ENCODE data around the gene ATP2B3. TPM values are rescaled to one million over a fixed set of nuclear protein-coding genes. Genes with fewer than 3 reads are reported as not detected.

ATP2B3 gene
- total RNA-seq, 1 experiment from 2014 or later, result 0.35 TPM

GRCh38 chrX:153578200-153578835 lies 60.9 kb downstream of the ATP2B3 start:
- TF ChIP-seq, protein P1, sequence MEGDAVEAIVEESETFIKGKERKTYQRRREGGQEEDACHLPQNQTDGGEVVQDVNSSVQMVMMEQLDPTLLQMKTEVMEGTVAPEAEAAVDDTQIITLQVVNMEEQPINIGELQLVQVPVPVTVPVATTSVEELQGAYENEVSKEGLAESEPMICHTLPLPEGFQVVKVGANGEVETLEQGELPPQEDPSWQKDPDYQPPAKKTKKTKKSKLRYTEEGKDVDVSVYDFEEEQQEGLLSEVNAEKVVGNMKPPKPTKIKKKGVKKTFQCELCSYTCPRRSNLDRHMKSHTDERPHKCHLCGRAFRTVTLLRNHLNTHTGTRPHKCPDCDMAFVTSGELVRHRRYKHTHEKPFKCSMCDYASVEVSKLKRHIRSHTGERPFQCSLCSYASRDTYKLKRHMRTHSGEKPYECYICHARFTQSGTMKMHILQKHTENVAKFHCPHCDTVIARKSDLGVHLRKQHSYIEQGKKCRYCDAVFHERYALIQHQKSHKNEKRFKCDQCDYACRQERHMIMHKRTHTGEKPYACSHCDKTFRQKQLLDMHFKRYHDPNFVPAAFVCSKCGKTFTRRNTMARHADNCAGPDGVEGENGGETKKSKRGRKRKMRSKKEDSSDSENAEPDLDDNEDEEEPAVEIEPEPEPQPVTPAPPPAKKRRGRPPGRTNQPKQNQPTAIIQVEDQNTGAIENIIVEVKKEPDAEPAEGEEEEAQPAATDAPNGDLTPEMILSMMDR (conservative IDR thresholded peaks at IDR 0.05), result peak; percentile 55
- Mint-ChIP-seq H3K27ac (peak overlapping the region in 1 of 3 experiments; percentile 52; a peak in 1 of 7 replicates), H3K27me3 (ENCODE audit: low read depth) (peaks cover 22% of the 10 kb centered on the region), H3K4me1 (peaks cover 10 to 25% of the 10 kb centered on the region in 2 experiments), H3K36me3 (ENCODE audit: insufficient read depth in 1 of 3, low read depth in 3 of 3) (peaks cover 0 to 3% (median 0%) of the 10 kb centered on the region in 3 experiments; a peak in 3 of 7 replicates), H3K9me3 (peaks cover 84 to 85% of the 10 kb centered on the region in 2 experiments), H3K4me3 (peak overlapping the region in 1 of 2 experiments; percentile 29; a peak in 1 of 5 replicates)
- Histone ChIP-seq H3K4ac (ENCODE audit: low read depth, low read length) (no peak overlapping the region), H2BK120ac (ENCODE audit: low read depth, low read length, poor library complexity, severe bottlenecking) (no peak overlapping the region), H3K23me2 (ENCODE audit: insufficient read length, low read depth, low read length, poor library complexity, severe bottlenecking) (no peaks in the 10 kb centered on the region), H2AK5ac (ENCODE audit: insufficient read length, low read length) (no peak overlapping the region), H3K4me2 (ENCODE audit: insufficient read depth, insufficient read length, low read length) (no peak overlapping the region), H3K14ac (ENCODE audit: insufficient read depth, low read length) (no peak overlapping the region), H3K18ac (ENCODE audit: insufficient read length, low read depth, low read length) (no peak overlapping the region), H2BK20ac (ENCODE audit: low read depth, low read length, poor library complexity, severe bottlenecking) (no peak overlapping the region), H2AFZ (ENCODE audit: low read length) (no peak overlapping the region), H3T11ph (ENCODE audit: low read length) (no peak overlapping the region), H4K91ac (ENCODE audit: insufficient read length, low read depth, low read length) (no peak overlapping the region), H3K9ac (ENCODE audit: extremely low read depth, insufficient read length, low read length) (no peak overlapping the region), H4K20me1 (ENCODE audit: control insufficient read depth, insufficient read depth, insufficient read length) (no peaks in the 10 kb centered on the region), H2BK15ac (ENCODE audit: low read depth, low read length) (no peak overlapping the region), H4K5ac (ENCODE audit: insufficient read length, low read depth, low read length) (no peak overlapping the region), H3K23ac (ENCODE audit: insufficient read length, low read depth, low read length) (no peak overlapping the region), H3K79me1 (ENCODE audit: insufficient read depth, low read depth, low read length, poor library complexity, severe bottlenecking) (no peaks in the 10 kb centered on the region), H3K4me1 (ENCODE audit: insufficient read depth, low read length) (no peaks in the 10 kb centered on the region), H3K27ac (ENCODE audit: insufficient read length, low read depth, low read length) (no peak overlapping the region), H3K9me3 (ENCODE audit: control insufficient read depth, low read depth, low read length) (peaks cover 49% of the 10 kb centered on the region), H3K79me2 (ENCODE audit: insufficient read depth, low read length) (no peaks in the 10 kb centered on the region), H2BK5ac (ENCODE audit: insufficient read length, low read length) (no peak overlapping the region), H3K27me3 (ENCODE audit: insufficient read depth, low read length) (no peaks in the 10 kb centered on the region; the same call in 1 of the 2 replicates), H4K8ac (replicated peaks; ENCODE audit: insufficient read length, low read depth, low read length) (no peak overlapping the region), H3K56ac (ENCODE audit: insufficient read length, low read depth, low read length) (no peak overlapping the region), H2BK12ac (ENCODE audit: insufficient read length, low read depth, low read length) (no peak overlapping the region)
- peak; percentile 64 for DNase-seq
- no CpG with 5 or more reads among the region's 18 CpGs for WGBS (ENCODE audit: extremely low coverage, insufficient read length, low lambda C conversion rate)

Data from H9 (cell line).